Measurements from ENCODE around the gene NHS. TPM values are rescaled to one million over a fixed set of nuclear protein-coding genes. Genes with fewer than 3 reads are reported as not detected.

The NHS gene
- total RNA-seq, 4 donors from 2014 or later, result 13.2 to 39.0 (median 31.5) TPM

DNA sequence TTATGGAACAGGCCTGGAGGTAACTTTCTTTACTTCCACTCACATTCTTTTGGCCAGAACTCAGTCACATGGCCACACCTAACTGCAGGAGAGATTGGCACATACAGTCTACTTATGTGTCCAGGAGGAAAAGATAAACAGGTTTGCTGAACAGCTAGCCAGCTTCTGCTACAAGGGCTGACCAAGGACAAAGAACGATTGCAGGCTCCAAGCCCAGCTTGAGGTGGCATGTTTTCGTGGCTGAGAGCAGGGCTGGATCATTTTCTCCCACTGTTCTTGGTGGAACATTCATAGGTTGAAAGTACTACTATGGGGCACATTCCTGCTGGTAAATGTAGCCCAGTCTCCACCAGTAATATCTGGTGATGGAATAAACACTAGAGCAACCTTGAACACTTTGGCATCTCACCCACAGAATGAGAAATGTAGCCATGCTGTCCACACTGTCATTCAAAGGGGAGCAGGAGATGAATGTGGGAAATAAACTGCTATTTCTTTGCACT lies 28.2 kb downstream of the NHS start:
- WGBS, 2 donors, result 61 to 63% methylated on average over 2 of the region's 2 CpGs
- DNase-seq (ENCODE audit: low spot score in 2 of 2), result no peak
- Histone ChIP-seq H3K4me1 (no peaks in the 10 kb centered on the region), H3K27ac (no peak overlapping the region), H3K9me3 (no peaks in the 10 kb centered on the region), H3K27me3 (no peaks in the 10 kb centered on the region), H3K4me3 (no peak overlapping the region), H3K36me3 (no peaks in the 10 kb centered on the region)
- TF ChIP-seq, protein P1, sequence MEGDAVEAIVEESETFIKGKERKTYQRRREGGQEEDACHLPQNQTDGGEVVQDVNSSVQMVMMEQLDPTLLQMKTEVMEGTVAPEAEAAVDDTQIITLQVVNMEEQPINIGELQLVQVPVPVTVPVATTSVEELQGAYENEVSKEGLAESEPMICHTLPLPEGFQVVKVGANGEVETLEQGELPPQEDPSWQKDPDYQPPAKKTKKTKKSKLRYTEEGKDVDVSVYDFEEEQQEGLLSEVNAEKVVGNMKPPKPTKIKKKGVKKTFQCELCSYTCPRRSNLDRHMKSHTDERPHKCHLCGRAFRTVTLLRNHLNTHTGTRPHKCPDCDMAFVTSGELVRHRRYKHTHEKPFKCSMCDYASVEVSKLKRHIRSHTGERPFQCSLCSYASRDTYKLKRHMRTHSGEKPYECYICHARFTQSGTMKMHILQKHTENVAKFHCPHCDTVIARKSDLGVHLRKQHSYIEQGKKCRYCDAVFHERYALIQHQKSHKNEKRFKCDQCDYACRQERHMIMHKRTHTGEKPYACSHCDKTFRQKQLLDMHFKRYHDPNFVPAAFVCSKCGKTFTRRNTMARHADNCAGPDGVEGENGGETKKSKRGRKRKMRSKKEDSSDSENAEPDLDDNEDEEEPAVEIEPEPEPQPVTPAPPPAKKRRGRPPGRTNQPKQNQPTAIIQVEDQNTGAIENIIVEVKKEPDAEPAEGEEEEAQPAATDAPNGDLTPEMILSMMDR (IDR thresholded peaks at IDR 0.05), result no peak
- no peak for TF ChIP-seq POLR2A (IDR thresholded peaks at IDR 0.05)
- TF ChIP-seq EP300 (IDR thresholded peaks at IDR 0.05), result no peak

DNA sequence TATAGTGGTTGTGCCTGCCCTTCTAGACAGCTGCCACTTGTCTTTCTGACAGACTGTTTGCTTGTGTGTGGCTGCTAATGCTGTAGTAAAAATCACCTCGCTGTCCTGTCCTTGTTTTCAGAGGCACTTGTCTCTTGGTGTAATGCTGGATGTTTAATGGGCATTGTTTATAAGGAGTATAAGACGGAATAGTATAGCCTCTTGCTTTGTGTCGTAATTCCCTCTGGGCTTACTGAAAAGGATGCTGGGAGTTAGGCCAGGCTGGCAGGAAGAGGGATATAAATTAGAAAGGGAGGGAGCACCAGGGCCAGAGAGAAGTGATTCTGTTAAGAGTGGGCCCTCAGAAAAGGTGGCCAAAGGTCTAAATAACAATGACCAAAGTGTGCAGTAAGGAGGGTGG lies 29.0 kb downstream of the NHS start:
- TF ChIP-seq POLR2A (IDR thresholded peaks at IDR 0.05) (no peak), EP300 (IDR thresholded peaks at IDR 0.05) (no peak)
- 66 to 82% methylated on average over 3 of the region's 3 CpGs for WGBS, 2 donors

DNA sequence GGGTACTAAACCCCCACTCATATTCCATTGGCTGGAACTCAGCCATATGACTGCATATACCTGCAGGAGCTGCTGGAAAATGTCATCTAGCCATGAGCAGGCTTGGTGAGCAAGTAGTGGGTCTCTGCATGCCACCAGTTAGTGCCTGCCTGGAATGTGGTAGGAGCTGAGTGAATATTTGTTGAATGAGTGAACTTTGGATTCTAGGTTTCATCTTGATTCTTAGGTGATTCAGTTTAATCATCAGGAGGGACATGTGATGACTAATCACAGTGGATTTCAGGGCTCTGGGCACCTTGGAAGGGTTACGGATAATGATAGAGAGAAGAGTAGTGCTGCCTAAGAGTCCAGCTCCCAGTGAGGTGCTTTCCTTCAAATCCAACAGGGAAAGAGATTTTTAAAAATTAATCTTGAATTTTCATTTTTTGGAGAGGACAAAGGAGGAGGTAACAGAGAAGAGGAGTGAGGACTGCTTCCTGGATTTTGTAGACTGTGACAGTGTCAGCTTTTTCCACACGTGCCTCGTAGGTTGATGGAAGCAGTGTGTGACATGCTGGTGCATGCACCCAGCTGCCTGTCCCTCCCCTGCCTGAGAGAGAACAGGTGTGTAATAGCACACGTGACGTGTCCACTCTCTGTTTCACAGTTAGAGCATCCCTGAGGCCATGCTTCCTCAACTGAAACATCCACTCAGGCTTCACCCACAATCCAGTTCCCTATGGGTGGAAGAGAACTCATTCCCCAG lies 30.4 kb downstream of the NHS start:
- no peaks in the 10 kb centered on the region for H3K27me3 ChIP-seq
- no peaks in the 10 kb centered on the region for H3K36me3 ChIP-seq
- no peak overlapping the region for H3K27ac ChIP-seq
- TF ChIP-seq, protein P1 (IDR thresholded peaks at IDR 0.05), result no peak
- TF ChIP-seq POLR2A (IDR thresholded peaks at IDR 0.05) (no peak), EP300 (IDR thresholded peaks at IDR 0.05) (no peak)
- DNase-seq (ENCODE audit: low spot score in 2 of 2), result no peak
- H3K4me1 ChIP-seq, result no peaks in the 10 kb centered on the region
- H3K9me3 ChIP-seq, result no peaks in the 10 kb centered on the region
- H3K4me3 ChIP-seq, result no peak overlapping the region
- 78 to 87% methylated on average over 5 of the region's 5 CpGs for WGBS, 2 donors

More for the DNA sequence above, 29.0 kb downstream of the NHS start:
- H3K27ac ChIP-seq, result no peak overlapping the region
- H3K4me1 ChIP-seq, result no peaks in the 10 kb centered on the region
- no peaks in the 10 kb centered on the region for H3K9me3 ChIP-seq
- no peak overlapping the region for H3K4me3 ChIP-seq
- no peak for DNase-seq (ENCODE audit: low spot score in 2 of 2)
- H3K27me3 ChIP-seq, result no peaks in the 10 kb centered on the region
- H3K36me3 ChIP-seq, result no peaks in the 10 kb centered on the region

DNA sequence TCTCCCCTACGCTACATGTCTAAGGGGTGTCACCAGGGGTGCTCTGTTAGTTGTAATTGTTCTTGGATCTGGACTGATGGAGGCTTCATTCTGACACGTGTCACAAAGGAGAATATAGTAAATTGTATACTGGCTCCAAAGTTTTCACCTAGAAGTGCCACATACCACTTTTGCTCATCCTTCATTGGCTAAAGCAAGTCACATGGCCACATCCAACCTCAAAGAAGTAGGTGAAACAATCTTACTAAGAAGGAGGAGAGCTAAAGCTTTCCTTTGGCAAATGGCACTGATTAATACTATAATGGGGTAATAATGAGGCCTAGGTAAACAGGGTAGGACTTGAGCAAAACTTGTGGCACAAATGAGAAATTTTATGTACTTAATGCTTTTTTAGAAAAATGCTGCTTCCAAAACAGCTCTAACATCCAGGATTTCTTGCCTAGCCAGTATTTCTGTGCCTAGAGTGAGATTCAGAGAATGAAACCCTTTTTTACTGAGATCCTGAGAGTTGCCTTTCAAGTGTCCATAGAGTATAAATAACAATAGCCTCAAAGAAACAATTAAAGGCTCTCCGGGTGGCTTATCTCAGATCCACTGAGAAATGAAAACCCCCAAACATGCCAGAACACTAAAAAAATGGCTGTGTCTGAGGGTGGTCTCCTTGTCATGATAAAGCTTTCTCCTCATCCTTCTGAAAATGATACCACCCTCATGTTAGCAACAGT lies 34.7 kb downstream of the NHS start:
- H3K36me3 ChIP-seq, result no peaks in the 10 kb centered on the region
- no peak for DNase-seq (ENCODE audit: low spot score in 2 of 2)
- H3K4me3 ChIP-seq, result no peak overlapping the region
- no peaks in the 10 kb centered on the region for H3K9me3 ChIP-seq
- no peaks in the 10 kb centered on the region for H3K27me3 ChIP-seq
- 69 to 71% methylated on average over 3 of the region's 3 CpGs for WGBS, 2 donors
- H3K4me1 ChIP-seq, result peaks cover 0 to 12% (median 0%) of the 10 kb centered on the region in 4 donors
- TF ChIP-seq, protein P1 (IDR thresholded peaks at IDR 0.05), result no peak
- TF ChIP-seq POLR2A (IDR thresholded peaks at IDR 0.05) (no peak), EP300 (IDR thresholded peaks at IDR 0.05) (no peak)
- no peak overlapping the region for H3K27ac ChIP-seq

DNA sequence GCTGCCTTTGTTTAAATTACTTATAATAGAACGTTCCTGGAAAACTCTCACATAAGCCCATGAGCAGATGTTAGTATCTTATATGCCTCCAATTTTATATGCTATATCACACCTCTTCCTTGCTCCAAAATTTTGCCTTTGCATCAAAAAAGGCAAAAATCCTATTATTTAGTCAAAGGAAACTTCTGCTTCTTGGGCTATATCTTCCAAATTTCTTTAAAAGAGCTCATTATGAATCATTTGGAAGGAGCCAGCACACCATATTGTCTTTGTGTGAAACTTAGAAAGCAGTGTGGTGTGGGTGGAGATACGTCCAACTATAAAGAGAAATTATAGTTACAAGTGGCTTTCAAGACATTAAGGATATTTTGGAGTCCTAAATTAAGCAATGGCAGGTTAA lies 35.7 kb downstream of the NHS start:
- Histone ChIP-seq H3K9me3 (no peaks in the 10 kb centered on the region), H3K27ac (no peak overlapping the region), H3K4me3 (no peak overlapping the region), H3K36me3 (no peaks in the 10 kb centered on the region), H3K27me3 (no peaks in the 10 kb centered on the region), H3K4me1 (peaks cover 0 to 19% (median 0%) of the 10 kb centered on the region in 4 donors)
- no peak for DNase-seq (ENCODE audit: low spot score in 2 of 2)
- TF ChIP-seq, protein P1 (IDR thresholded peaks at IDR 0.05), result no peak
- no peak for TF ChIP-seq EP300 (IDR thresholded peaks at IDR 0.05)
- TF ChIP-seq POLR2A (IDR thresholded peaks at IDR 0.05), result no peak
- 44 to 54% methylated on average over 2 of the region's 2 CpGs for WGBS, 2 donors
